Kidney (tissue), 14 donors: ENCODE results near the gene TMEM120B. TPM values are rescaled to one million over a fixed set of nuclear protein-coding genes. Genes with fewer than 3 reads are reported as not detected.
"Not testable (repeated sequence)": the region's sequence is repeated elsewhere in the genome, so short reads cannot be mapped to it uniquely, and the experiment has no call there.

Experiments used
- DNase-seq, 5 donors: peaks; one replicate each; pipeline ENCODE4 v3.0.0-alpha.2; 2013 to 2020
- FAIRE-seq: peaks from 2 replicates; lab custom pipeline; 2012; peaks lifted over from hg19 to GRCh38; lab: Jason Lieb, UNC
- H3K27ac ChIP-seq, 2 donors: one replicate each; pipeline ENCODE4 v1.7.0; 2013; ENCODE audit warnings: low read depth in 2 of 2, low read length in 2 of 2, inconsistent platforms in 1 of 2
- H3K27me3 ChIP-seq: one replicate; pipeline ENCODE4 v1.7.1; 2013; ENCODE audit warnings: low read length, inconsistent platforms; ENCODE audit not compliant: control insufficient read depth, insufficient read depth
- H3K36me3 ChIP-seq, 3 donors: one replicate each; pipeline versions ENCODE4 v1.7.0 to v1.7.1; 2013; ENCODE audit warnings: low read length in 3 of 3, control low read depth in 1 of 3, inconsistent platforms in 1 of 3; ENCODE audit not compliant: insufficient read depth in 3 of 3, control insufficient read depth in 2 of 3
- H3K4me1 ChIP-seq, 3 donors: one replicate each; pipeline versions ENCODE4 v1.7.0 to v1.7.1; 2013; ENCODE audit warnings: low read length in 3 of 3, inconsistent platforms in 1 of 3, low read depth in 1 of 3; ENCODE audit not compliant: control insufficient read depth in 2 of 3, insufficient read depth in 2 of 3
- H3K4me3 ChIP-seq, 3 donors: one replicate each; pipeline versions ENCODE4 v1.7.0 to v1.8.1; 2013; ENCODE audit warnings: low read length in 3 of 3, control low read depth in 1 of 3, inconsistent platforms in 1 of 3
- H3K9ac ChIP-seq, 3 donors: one replicate each; pipeline versions ENCODE4 v1.7.0 to v1.7.1; 2013; ENCODE audit warnings: low read length in 3 of 3, control low read depth in 1 of 3, inconsistent platforms in 1 of 3
- H3K9me3 ChIP-seq, 3 donors: one replicate each; pipeline versions ENCODE4 v1.7.0 to v1.7.1; 2013; ENCODE audit warnings: low read length in 3 of 3, control low read depth in 1 of 3, inconsistent platforms in 1 of 3; ENCODE audit not compliant: control insufficient read depth in 2 of 3, insufficient read depth in 1 of 3
- CTCF ChIP-seq: IDR thresholded peaks from 3 replicates; pipeline ENCODE4 v1.5.1; 2012; ENCODE audit warnings: mild to moderate bottlenecking, moderate library complexity, borderline replicate concordance; ENCODE audit not compliant: insufficient read depth; ENCODE audit errors: extremely low read depth
- intact Hi-C: fragments of 100-400 bp; cut with DNase I; formaldehyde crosslinking; loops from one replicate; pipeline ENCODE4 v1.11.1; 2022
- polyA plus RNA-seq: library from polyadenylated mRNA; stranded (reverse); fragments of 350-450 nt; fragmentation: Illumina TruSeq; extraction: RNeasy Lipid Tissue Mini Kit (QIAGEN cat#74804); gene quantifications from one replicate; pipeline ENCODE4 v1.2.3, GENCODE V29; 2014; ENCODE audit warnings: low read depth, low replicate concordance; ENCODE audit not compliant: insufficient read depth
- total RNA-seq: library from RNA; stranded (reverse); fragmentation: NEBNext Ultra II Directional; extraction: Animal tissue kit (Norgen Biotek cat#: 25700); gene quantifications from one replicate; pipeline ENCODE4 v1.2.1, GENCODE V29; 2021
- donor health status: control.
- donor health status: control.
- donor health status: control.
- donor health status: control.
- donor health status: control.
- donor health status: DM: yes; HTN: yes; CAD: no.
- donor health status: Normal renal cell carcinoma (clear cell type).

TMEM120B gene
- total and polyA plus RNA-seq, 2 donors from 2014 or later = 9.0 to 14.2 TPM

- no peak for TF ChIP-seq CTCF
- Histone ChIP-seq H3K4me1 (no peaks in the 10 kb centered on the region), H3K36me3 (no peaks in the 10 kb centered on the region), H3K9ac (no peak overlapping the region), H3K27me3 (no peaks in the 10 kb centered on the region), H3K4me3 (no peak overlapping the region), H3K27ac (no peak overlapping the region), H3K9me3 (no peaks in the 10 kb centered on the region)
- DNase-seq = no peak
- intact Hi-C loops = no loop called here
- no peak for FAIRE-seq
Measured at GRCh38 chr12:121738340-121738858, 25.8 kb downstream of the TMEM120B start.

GRCh38 chr12:121740847-121741246, 28.3 kb downstream of the TMEM120B start:
- no peak overlapping the region for H3K4me3 ChIP-seq
- no peak overlapping the region for H3K9ac ChIP-seq
- no peaks in the 10 kb centered on the region for H3K9me3 ChIP-seq
- H3K36me3 ChIP-seq = no peaks in the 10 kb centered on the region
- TF ChIP-seq CTCF = no peak
- DNase-seq (no peak), FAIRE-seq (no peak)
- no peaks in the 10 kb centered on the region for H3K27me3 ChIP-seq
- no peak overlapping the region for H3K27ac ChIP-seq
- H3K4me1 ChIP-seq = no peaks in the 10 kb centered on the region
- intact Hi-C loops = no loop called here

GRCh38 chr12:121741743-121742142, 29.2 kb downstream of the TMEM120B start:
- intact Hi-C loops = no loop called here
- DNase-seq (no peak), FAIRE-seq (no peak)
- Histone ChIP-seq H3K4me1 (no peaks in the 10 kb centered on the region), H3K27me3 (no peaks in the 10 kb centered on the region), H3K9me3 (no peaks in the 10 kb centered on the region), H3K9ac (no peak overlapping the region), H3K27ac (no peak overlapping the region), H3K4me3 (no peak overlapping the region), H3K36me3 (no peaks in the 10 kb centered on the region)
- TF ChIP-seq CTCF = no peak

- DNase-seq, intact Hi-C loops, H3K9ac ChIP-seq, H3K4me3 ChIP-seq, H3K27ac ChIP-seq, FAIRE-seq, H3K4me1 ChIP-seq, H3K9me3 ChIP-seq, H3K27me3 ChIP-seq, H3K36me3 ChIP-seq: not testable (repeated sequence)
Measured at GRCh38 chr12:121745545-121745944, 33.0 kb downstream of the TMEM120B start.
